Activated naive CD8-positive, alpha-beta T cell treated with anti-CD3 and anti-CD28 coated beads, Interleukin-2, amount 10 ng/mL, durations not matched to agents 7 days and 5 days (primary cell): Measurements from ENCODE around the gene TLL2. TPM values are rescaled to one million over a fixed set of nuclear protein-coding genes. Genes with fewer than 3 reads are reported as not detected.

Experiments
- ATAC-seq: fragments of 150-1000 bp; cut with Tn5 transposase; one replicate; pipeline ENCODE4 v1.10.0; 2021; ENCODE audit warnings: low read depth, moderate library complexity
- POLR2A ChIA-PET: fragments of 350-600 bp; sonication (Branson Sonifier 250); formaldehyde crosslinking; loops from one replicate; lab custom pipeline; 2021; ENCODE audit warnings: antibody characterized with exemption; lab: Charles Lee
- DNase-seq: peaks from one replicate; pipeline ENCODE4 v3.0.0; 2021
- H3K27ac Mint-ChIP-seq: one replicate; pipeline ENCODE4 v1.8.0; 2022; ENCODE audit warnings: mild to moderate bottlenecking, mixed read lengths
- H3K27me3 Mint-ChIP-seq: one replicate; pipeline ENCODE4 v1.8.0; 2022; ENCODE audit warnings: mild to moderate bottlenecking, moderate library complexity, mixed read lengths
- H3K36me3 Mint-ChIP-seq: one replicate; pipeline ENCODE4 v1.8.0; 2021; ENCODE audit warnings: mild to moderate bottlenecking, mixed read lengths
- H3K4me1 Mint-ChIP-seq: one replicate; pipeline ENCODE4 v1.8.0; 2021; ENCODE audit warnings: mixed read lengths
- H3K4me3 Mint-ChIP-seq: one replicate; pipeline ENCODE4 v1.8.0; 2022; ENCODE audit warnings: mild to moderate bottlenecking, moderate library complexity, mixed read lengths
- H3K9me3 Mint-ChIP-seq: one replicate; pipeline ENCODE4 v1.8.0; 2021; ENCODE audit warnings: mixed read lengths
- total RNA-seq, 2 experiments: library from RNA; stranded (reverse); gene quantifications; one replicate each; pipeline ENCODE4 v1.2.3, GENCODE V29; 2021

TLL2 gene
- total RNA-seq, 2 experiments from 2014 or later: not detected

GRCh38 chr10:96337106-96337505, 176.6 kb downstream of the TLL2 start:
- Mint-ChIP-seq H3K27ac (no peak overlapping the region), H3K27me3 (peaks cover 6% of the 10 kb centered on the region), H3K36me3 (no peaks in the 10 kb centered on the region), H3K4me1 (peaks cover 6% of the 10 kb centered on the region), H3K9me3 (no peaks in the 10 kb centered on the region), H3K4me3 (no peak overlapping the region)
- ATAC-seq (no peak), DNase-seq (no peak)
- POLR2A ChIA-PET: no interaction called here

GRCh38 chr10:96334616-96335526, 178.9 kb downstream of the TLL2 start:
- POLR2A ChIA-PET: no interaction called here
- Mint-ChIP-seq H3K9me3 (no peaks in the 10 kb centered on the region), H3K4me3 (no peak overlapping the region), H3K27ac (no peak overlapping the region), H3K36me3 (no peaks in the 10 kb centered on the region), H3K27me3 (peaks cover 8% of the 10 kb centered on the region), H3K4me1 (peaks cover 6% of the 10 kb centered on the region)
- DNase-seq (no peak), ATAC-seq (no peak)

GRCh38 chr10:96333101-96333500, 180.6 kb downstream of the TLL2 start:
- Mint-ChIP-seq H3K4me3 (no peak overlapping the region), H3K27me3 (peaks cover 11% of the 10 kb centered on the region), H3K4me1 (peaks cover 6% of the 10 kb centered on the region), H3K9me3 (no peaks in the 10 kb centered on the region), H3K27ac (no peak overlapping the region), H3K36me3 (no peaks in the 10 kb centered on the region)
- DNase-seq (no peak), ATAC-seq (no peak)
- POLR2A ChIA-PET: no interaction called here

- POLR2A ChIA-PET: no interaction called here
- Mint-ChIP-seq H3K4me1 (peaks cover 3% of the 10 kb centered on the region), H3K4me3 (no peak overlapping the region), H3K36me3 (no peaks in the 10 kb centered on the region), H3K9me3 (no peaks in the 10 kb centered on the region), H3K27ac (no peak overlapping the region), H3K27me3 (peaks cover 18% of the 10 kb centered on the region)
- ATAC-seq (no peak), DNase-seq (no peak)
These were observed 186.3 kb downstream of the TLL2 start for GRCh38 chr10:96327462-96327861.

GRCh38 chr10:96325719-96326373, 187.9 kb downstream of the TLL2 start:
- Mint-ChIP-seq H3K27ac (no peak overlapping the region), H3K27me3 (peaks cover 13% of the 10 kb centered on the region), H3K9me3 (no peaks in the 10 kb centered on the region), H3K4me1 (peaks cover 3% of the 10 kb centered on the region), H3K4me3 (no peak overlapping the region), H3K36me3 (no peaks in the 10 kb centered on the region)
- DNase-seq (no peak), ATAC-seq (no peak)
- POLR2A ChIA-PET: no interaction called here

- ATAC-seq (no peak), DNase-seq (no peak)
- peaks cover 3% of the 10 kb centered on the region for H3K4me1 Mint-ChIP-seq
- no peak overlapping the region for H3K27ac Mint-ChIP-seq
- POLR2A ChIA-PET: no interaction called here
- no peaks in the 10 kb centered on the region for H3K36me3 Mint-ChIP-seq
- no peaks in the 10 kb centered on the region for H3K9me3 Mint-ChIP-seq
- H3K27me3 Mint-ChIP-seq: peaks cover 13% of the 10 kb centered on the region
- no peak overlapping the region for H3K4me3 Mint-ChIP-seq
These were observed 189.3 kb downstream of the TLL2 start for GRCh38 chr10:96324447-96324846.

GRCh38 chr10:96322275-96322674, 191.5 kb downstream of the TLL2 start:
- H3K36me3 Mint-ChIP-seq: no peaks in the 10 kb centered on the region

GRCh38 chr10:96321822-96322221, 191.9 kb downstream of the TLL2 start:
- ATAC-seq: no peak
- Mint-ChIP-seq H3K36me3 (no peaks in the 10 kb centered on the region), H3K4me3 (no peak overlapping the region), H3K27ac (no peak overlapping the region), H3K27me3 (peaks cover 6% of the 10 kb centered on the region), H3K9me3 (no peaks in the 10 kb centered on the region), H3K4me1 (peaks cover 1% of the 10 kb centered on the region)
- no peak for DNase-seq
- POLR2A ChIA-PET: no interaction called here

More at GRCh38 chr10:96322275-96322674, 191.5 kb downstream of the TLL2 start:
- DNase-seq: no peak
- Mint-ChIP-seq H3K4me3 (no peak overlapping the region), H3K27ac (no peak overlapping the region), H3K9me3 (no peaks in the 10 kb centered on the region), H3K4me1 (peaks cover 3% of the 10 kb centered on the region), H3K27me3 (peaks cover 6% of the 10 kb centered on the region)
- POLR2A ChIA-PET: no interaction called here
- no peak for ATAC-seq

GRCh38 chr10:96319754-96320474, 193.8 kb downstream of the TLL2 start:
- H3K27ac Mint-ChIP-seq: no peak overlapping the region
- H3K9me3 Mint-ChIP-seq: no peaks in the 10 kb centered on the region
- H3K27me3 Mint-ChIP-seq: peaks cover 11% of the 10 kb centered on the region
- H3K4me1 Mint-ChIP-seq: no peaks in the 10 kb centered on the region
- DNase-seq (no peak), ATAC-seq (no peak)
- POLR2A ChIA-PET: no interaction called here
- H3K36me3 Mint-ChIP-seq: no peaks in the 10 kb centered on the region
- no peak overlapping the region for H3K4me3 Mint-ChIP-seq

- POLR2A ChIA-PET: no interaction called here
- Mint-ChIP-seq H3K4me3 (no peak overlapping the region), H3K27ac (no peak overlapping the region), H3K4me1 (no peaks in the 10 kb centered on the region), H3K27me3 (peaks cover 8% of the 10 kb centered on the region), H3K9me3 (no peaks in the 10 kb centered on the region), H3K36me3 (no peaks in the 10 kb centered on the region)
- ATAC-seq (no peak), DNase-seq (no peak)
These were observed 196.5 kb downstream of the TLL2 start for GRCh38 chr10:96317067-96317833.
